HEK293 (cell line): Measurements from ENCODE around the gene TMEM184A.

Experiments used
- CTCF ChIA-PET: fragments of 350-600 bp; formaldehyde crosslinking; extraction: SDS; loops from one replicate; lab custom pipeline; 2021; ENCODE audit warnings: antibody characterized with exemption; lab: Yijun Ruan, JAX
- POLR2A ChIA-PET: fragments of 300-600 bp; formaldehyde crosslinking; extraction: SDS; loops from one replicate; lab custom pipeline; 2020; ENCODE audit warnings: antibody characterized with exemption, inconsistent platforms; lab: Yijun Ruan, JAX
- H3K27ac ChIP-seq: fragments of 200-500 bp; sonication (Bioruptor generic); 2 replicates; pipeline ENCODE4 v1.5.1; 2014; ENCODE audit warnings: low read depth, low read length, control low read depth, inconsistent platforms; ENCODE audit errors: extremely low read depth
- H3K36me3 ChIP-seq, 2 experiments: fragments of 200-500 bp in 1 of 2; sonication (Bioruptor generic) in 1 of 2; 1 replicate in 1 of 2; 2 replicates in 1 of 2; pipeline ENCODE4 v1.5.1; 2014 to 2017; ENCODE audit warnings: inconsistent platforms in 2 of 2, low read length in 2 of 2; ENCODE audit not compliant: control insufficient read depth in 2 of 2, insufficient read depth in 1 of 2
- H3K4me1 ChIP-seq: fragments of 200-500 bp; sonication (Bioruptor generic); 2 replicates; pipeline ENCODE4 v1.5.1; 2014; ENCODE audit warnings: mild to moderate bottlenecking, low read length, inconsistent platforms; ENCODE audit not compliant: control insufficient read depth, insufficient read depth
- H3K4me3 ChIP-seq: 2 replicates; pipeline ENCODE4 v1.5.1; 2011; ENCODE audit warnings: low read depth, mild to moderate bottlenecking, control low read depth, low read length, moderate library complexity
- H3K9me3 ChIP-seq: fragments of 200-500 bp; sonication (Bioruptor generic); 2 replicates; pipeline ENCODE4 v1.5.1; 2014; ENCODE audit warnings: low read depth, low read length, inconsistent platforms; ENCODE audit not compliant: control insufficient read depth, insufficient read depth
- BCL11B ChIP-seq: fragments of 450-650 bp; formaldehyde crosslinking; IDR thresholded peaks from 2 replicates; pipeline ENCODE4 v1.5.1; 2016; ENCODE audit warnings: low read depth, missing biosample characterization, missing genetic modification characterization
- GFI1B ChIP-seq: fragments of 450-650 bp; formaldehyde crosslinking; IDR thresholded peaks from 2 replicates; pipeline ENCODE4 v1.5.1; 2016; ENCODE audit warnings: missing biosample characterization, missing genetic modification characterization
- HOXD13 ChIP-seq: sonication (generic); formaldehyde crosslinking; IDR thresholded peaks from 2 replicates; pipeline ENCODE4 v1.8.0; 2022; ENCODE audit warnings: missing genetic modification reagents, borderline replicate concordance
- INSM2 ChIP-seq: fragments of 450-650 bp; formaldehyde crosslinking; IDR thresholded peaks from 2 replicates; pipeline ENCODE4 v1.5.1; 2016; ENCODE audit warnings: missing biosample characterization, missing genetic modification characterization
- KLF9 ChIP-seq: fragments of 450-650 bp; formaldehyde crosslinking; IDR thresholded peaks from 2 replicates; pipeline ENCODE4 v1.5.1; 2016; ENCODE audit warnings: missing biosample characterization, missing genetic modification characterization, low read depth
- PRDM2 ChIP-seq: fragments of 450-650 bp; formaldehyde crosslinking; IDR thresholded peaks from 2 replicates; pipeline ENCODE4 v1.5.1; 2016; ENCODE audit warnings: missing biosample characterization, missing genetic modification characterization, borderline replicate concordance
- PRDM4 ChIP-seq: fragments of 450-650 bp; formaldehyde crosslinking; IDR thresholded peaks from 2 replicates; pipeline ENCODE4 v1.5.1; 2017; ENCODE audit warnings: missing biosample characterization, missing genetic modification characterization
- REPIN1 ChIP-seq: fragments of 450-650 bp; formaldehyde crosslinking; IDR thresholded peaks from 2 replicates; pipeline ENCODE4 v1.5.1; 2017; ENCODE audit warnings: missing biosample characterization, missing genetic modification characterization, low read depth
- ZBTB10 ChIP-seq: fragments of 450-650 bp; formaldehyde crosslinking; IDR thresholded peaks from 2 replicates; pipeline ENCODE4 v1.5.1; 2016; ENCODE audit warnings: missing biosample characterization, missing genetic modification characterization
- ZBTB21 ChIP-seq: fragments of 450-650 bp; formaldehyde crosslinking; IDR thresholded peaks from 2 replicates; pipeline ENCODE4 v1.5.1; 2017; ENCODE audit warnings: missing biosample characterization, missing genetic modification characterization
- ZFP3 ChIP-seq: fragments of 450-650 bp; formaldehyde crosslinking; IDR thresholded peaks from 2 replicates; pipeline ENCODE4 v1.5.1; 2016; ENCODE audit warnings: low read depth, missing biosample characterization, missing genetic modification characterization
- ZNF169 ChIP-seq: fragments of 450-650 bp; formaldehyde crosslinking; IDR thresholded peaks from 2 replicates; pipeline ENCODE4 v1.5.1; 2016; ENCODE audit warnings: missing biosample characterization, missing genetic modification characterization
- ZNF184 ChIP-seq: fragments of 450-650 bp; IDR thresholded peaks from 2 replicates; pipeline ENCODE4 v1.5.1; 2018; ENCODE audit warnings: missing biosample characterization, mild to moderate bottlenecking, missing genetic modification characterization
- ZNF280D ChIP-seq: fragments of 450-650 bp; formaldehyde crosslinking; IDR thresholded peaks from 2 replicates; pipeline ENCODE4 v1.5.1; 2016; ENCODE audit warnings: missing biosample characterization, missing genetic modification characterization
- ZNF292 ChIP-seq: fragments of 450-650 bp; formaldehyde crosslinking; IDR thresholded peaks from 2 replicates; pipeline ENCODE4 v1.5.1; 2016; ENCODE audit warnings: low read depth, missing biosample characterization, missing genetic modification characterization, borderline replicate concordance
- ZNF555 ChIP-seq: fragments of 450-650 bp; formaldehyde crosslinking; conservative IDR thresholded peaks from 2 replicates; pipeline ENCODE4 v1.5.1; 2017; ENCODE audit warnings: missing biosample characterization, mild to moderate bottlenecking, missing genetic modification characterization, inconsistent platforms
- ZNF623 ChIP-seq: fragments of 450-650 bp; formaldehyde crosslinking; IDR thresholded peaks from 2 replicates; pipeline ENCODE4 v1.5.1; 2016; ENCODE audit warnings: missing biosample characterization, missing genetic modification characterization
- ZNF701 ChIP-seq: fragments of 450-650 bp; formaldehyde crosslinking; IDR thresholded peaks from 2 replicates; pipeline ENCODE4 v1.5.1; 2016; ENCODE audit warnings: missing biosample characterization, missing genetic modification characterization
- ZNF768 ChIP-seq: fragments of 450-650 bp; formaldehyde crosslinking; IDR thresholded peaks from 2 replicates; pipeline ENCODE4 v1.5.1; 2018; ENCODE audit warnings: missing biosample characterization, mild to moderate bottlenecking, missing genetic modification characterization
- ZNF785 ChIP-seq: fragments of 450-650 bp; formaldehyde crosslinking; IDR thresholded peaks from 2 replicates; pipeline ENCODE4 v1.5.1; 2016; ENCODE audit warnings: missing biosample characterization, missing genetic modification characterization

Gene TMEM184A

GRCh38 chr7:1590887-1591286 is 34.9 kb upstream of the TMEM184A start:
- Histone ChIP-seq H3K4me3 (no peak overlapping the region), H3K36me3 (no peaks in the 10 kb centered on the region), H3K9me3 (no peaks in the 10 kb centered on the region), H3K4me1 (no peaks in the 10 kb centered on the region), H3K27ac (no peak overlapping the region)
- TF ChIP-seq ZNF292 (tag by site-specific recombination) (no peak), INSM2 (tag by site-specific recombination) (no peak), REPIN1 (tag by site-specific recombination) (no peak), ZNF785 (tag by site-specific recombination) (no peak), ZBTB21 (tag by site-specific recombination) (no peak), ZNF768 (tag by site-specific recombination) (no peak), KLF9 (tag by site-specific recombination) (no peak)
- CTCF ChIA-PET, result interaction anchor here (0.6 to 0.7 kb wide), 3 partner anchors 9 to 390 kb away, joined by 3 to 7 read pairs (median 3); no protein-coding TSS in a partner anchor
- POLR2A ChIA-PET, result no interaction called here

GRCh38 chr7:1590476-1590875 is 34.5 kb upstream of the TMEM184A start:
- Histone ChIP-seq H3K36me3 (no peaks in the 10 kb centered on the region), H3K9me3 (no peaks in the 10 kb centered on the region), H3K4me3 (no peak overlapping the region), H3K27ac (no peak overlapping the region), H3K4me1 (no peaks in the 10 kb centered on the region)
- ChIA-PET CTCF (no interaction called here), POLR2A (no interaction called here)
- no peak for TF ChIP-seq ZNF701 (tag by site-specific recombination)
- no peak for TF ChIP-seq PRDM4 (tag by site-specific recombination)
- no peak for TF ChIP-seq ZNF623 (tag by site-specific recombination)
- TF ChIP-seq ZNF555, result no peak
- TF ChIP-seq GFI1B, result no peak
- TF ChIP-seq ZNF169 (tag by site-specific recombination), result no peak
- no peak for TF ChIP-seq BCL11B (tag by site-specific recombination)
- TF ChIP-seq PRDM2, result no peak
- no peak for TF ChIP-seq ZNF280D
- TF ChIP-seq ZFP3, result no peak
- TF ChIP-seq ZBTB10 (tag by site-specific recombination), result no peak
- no peak for TF ChIP-seq ZNF184 (tag by site-specific recombination)
- no peak for TF ChIP-seq HOXD13 (CRISPR knock-in tag)
